ENCODE measurements around the gene TMEM175.

GRCh38 chr4:964346-965025, 32.2 kb downstream of the TMEM175 start:
- TF ChIP-seq CTCF (IDR thresholded peaks at IDR 0.05) (no peak), POLR2AphosphoS5 (IDR thresholded peaks at IDR 0.05) (no peak)
